Adrenal gland (tissue), 12 donors: Measurements from ENCODE around the gene RANGAP1. TPM values are rescaled to one million over a fixed set of nuclear protein-coding genes. Genes with fewer than 3 reads are reported as not detected.
"Not testable (repeated sequence)": the region's sequence is repeated elsewhere in the genome, so short reads cannot be mapped to it uniquely, and the experiment has no call there.

Experiments used
- DNase-seq, 7 donors: peaks; one replicate each; pipeline ENCODE4 v3.0.0-alpha.2; 2019 to 2020
- H3K27ac ChIP-seq, 5 donors: fragments of 200-600 bp; sonication (generic) in 4 of 5; 1 replicate in 3 of 5; 2 replicates in 2 of 5; pipeline versions ENCODE4 v1.5.1 to v1.8.0; 2016 to 2020; ENCODE audit warnings: mild to moderate bottlenecking in 1 of 5
- H3K27me3 ChIP-seq: fragments of 200-600 bp; 2 replicates; pipeline ENCODE4 v1.8.0; 2021
- H3K36me3 ChIP-seq, 2 donors: fragments of 200-600 bp; replicated peaks in 1 of 2; 1 replicate in 1 of 2; 2 replicates in 1 of 2; pipeline versions ENCODE4 v1.5.1 to v1.8.0; 2018 to 2022
- H3K4me1 ChIP-seq, 2 donors: fragments of 200-600 bp; replicated peaks in 1 of 2; 1 replicate in 1 of 2; 2 replicates in 1 of 2; pipeline versions ENCODE4 v1.5.1 to v1.8.0; 2018 to 2021
- H3K4me3 ChIP-seq, 4 donors: fragments of 200-600 bp; sonication (generic) in 3 of 4; one replicate each; pipeline ENCODE4 v1.5.1; 2016 to 2018
- H3K9me3 ChIP-seq, 3 donors: fragments of 200-600 bp; sonication (generic) in 1 of 3; replicated peaks in 1 of 3; 1 replicate in 2 of 3; 2 replicates in 1 of 3; pipeline versions ENCODE4 v1.5.1 to v1.8.0; 2016 to 2021
- CTCF ChIP-seq, 6 experiments: fragments of 450-650 bp in 4 of 6; fragments of 200-600 bp in 2 of 6; sonication (generic) in 1 of 6; IDR thresholded peaks; 1 replicate in 5 of 6; 2 replicates in 1 of 6; pipeline versions ENCODE4 v1.5.1 to v1.8.0; 2016 to 2021; ENCODE audit warnings: antibody characterized with exemption in 6 of 6, mild to moderate bottlenecking in 2 of 6, moderate library complexity in 1 of 6
- POLR2A ChIP-seq, 2 donors: fragments of 450-650 bp; IDR thresholded peaks; one replicate each; pipeline ENCODE4 v1.6.1; 2017; ENCODE audit warnings: antibody characterized with exemption in 2 of 2, mild to moderate bottlenecking in 2 of 2, moderate library complexity in 1 of 2
- WGBS, 4 donors: extraction: QIAGEN DNeasy Blood & Tissue Kit in 2 of 4; methylation state at CpG; one replicate each; pipeline versions ENCODE4 v1.1.5 to v1.1.7; 2013 to 2017; 5-methylcytosine and 5-hydroxymethylcytosine counted together
- intact Hi-C, 2 donors: fragments of 100-400 bp; cut with DNase I; formaldehyde crosslinking; loops; one replicate each; pipeline versions ENCODE4 v1.14.1 to v1.15.0; 2022 to 2023
- polyA plus RNA-seq, 3 donors: library from polyadenylated mRNA; stranded (reverse); fragments of 200-250 nt in 2 of 3; fragments of 350-450 nt in 1 of 3; fragmentation: Illumina TruSeq in 1 of 3; extraction: RNeasy Lipid Tissue Mini Kit (QIAGEN cat#74804) in 1 of 3; gene quantifications; one replicate each; pipeline ENCODE4 v1.2.3, GENCODE V29; 2013 to 2014
- total RNA-seq, 9 donors: library from RNA; depleted of rRNA in 4 of 9; stranded (reverse); fragments of >200 nt in 4 of 9; fragments of 120-200 nt in 1 of 9; fragmentation: NEBNext Ultra II Directional in 1 of 9; extraction: Animal tissue kit (Norgen Biotek cat#: 25700) in 1 of 9; gene quantifications; one replicate each; pipeline versions ENCODE4 v1.1.0 to v1.2.4, GENCODE V29; 2013 to 2023
- donor health status: healthy with polysubstance abuse.
- donor health status: Bipolar disorder and iron deficiency.
- donor health status: DM: yes; HTN: yes; CAD: no.
- donor health status: DM: no; HTN: no; CAD: no.
- donor health status: DM: no; HTN: no; CAD: no.
- donor health status: DM: yes; HTN: yes; CAD: no.

The RANGAP1 gene
- total and polyA plus RNA-seq, 12 donors: 56.6 to 134 (median 76.7) TPM

GRCh38 chr22:41260871-41261270 is 25.1 kb downstream of the RANGAP1 start:
- Histone ChIP-seq H3K4me1 (peaks cover 0 to 10% of the 10 kb centered on the region in 2 donors), H3K36me3 (peaks cover 0 to 85% of the 10 kb centered on the region in 2 donors), H3K27me3 (no peaks in the 10 kb centered on the region), H3K9me3 (no peaks in the 10 kb centered on the region), H3K27ac (peak overlapping the region in 2 of 5 donors; percentile 57 to 61), H3K4me3 (no peak overlapping the region)
- no peak for DNase-seq
- TF ChIP-seq POLR2A (IDR thresholded peaks at IDR 0.05) (no peak), CTCF (IDR thresholded peaks at IDR 0.05) (no peak)
- intact Hi-C loops: no loop called here
- 93 to 98% (median 95%) methylated on average over 5 to 7 of the region's 7 CpGs for WGBS, 4 donors

- H3K9me3 ChIP-seq, DNase-seq, H3K27ac ChIP-seq, intact Hi-C loops, H3K4me3 ChIP-seq, H3K4me1 ChIP-seq, H3K27me3 ChIP-seq: not testable (repeated sequence)
- WGBS, 4 donors: 93 to 98% (median 97%) methylated on average over 3 to 4 of the region's 4 CpGs
- H3K36me3 ChIP-seq: peaks cover 0 to 87% of the 10 kb centered on the region in 2 donors
Observed at GRCh38 chr22:41259756-41260155, 26.2 kb downstream of the RANGAP1 start.

- H3K27me3 ChIP-seq: no peaks in the 10 kb centered on the region
- no peak overlapping the region for H3K27ac ChIP-seq
- intact Hi-C loops: no loop called here
- H3K4me3 ChIP-seq: no peak overlapping the region
- WGBS, 4 donors: 88 to 96% (median 94%) methylated on average over 5 to 11 of the region's 11 CpGs
- H3K9me3 ChIP-seq: no peaks in the 10 kb centered on the region
- DNase-seq: no peak
- H3K4me1 ChIP-seq: no peaks in the 10 kb centered on the region
- no peak for TF ChIP-seq CTCF (IDR thresholded peaks at IDR 0.05)
- TF ChIP-seq POLR2A (IDR thresholded peaks at IDR 0.05): no peak
- peaks cover 0 to 86% of the 10 kb centered on the region in 2 donors for H3K36me3 ChIP-seq
Observed at GRCh38 chr22:41257696-41258095, 28.3 kb downstream of the RANGAP1 start.

GRCh38 chr22:41256254-41257253 is 29.4 kb downstream of the RANGAP1 start:
- 77 to 82% (median 78%) methylated on average over 10 to 20 of the region's 20 CpGs for WGBS, 4 donors
- Histone ChIP-seq H3K27me3 (no peaks in the 10 kb centered on the region), H3K9me3 (no peaks in the 10 kb centered on the region), H3K4me3 (no peak overlapping the region), H3K4me1 (no peaks in the 10 kb centered on the region), H3K36me3 (peaks cover 0 to 88% of the 10 kb centered on the region in 2 donors), H3K27ac (peak overlapping the region in 1 of 5 donors; percentile 26)
- TF ChIP-seq POLR2A (IDR thresholded peaks at IDR 0.05): no peak
- no peak for TF ChIP-seq CTCF (IDR thresholded peaks at IDR 0.05)
- DNase-seq: peak in 1 of 7 donors; percentile 40
- intact Hi-C loops: no loop called here
